D721Med (cell line): ENCODE data around the gene ALPL.
A peak's percentile ranks its signal among the peaks of the same experiment; 100 is the strongest.

Experiments used
- DNase-seq: peaks from one replicate; pipeline ENCODE4 v3.0.0; 2011; ENCODE audit warnings: low spot score; ENCODE audit not compliant: insufficient read length
- FAIRE-seq: peaks from 2 replicates; lab custom pipeline; 2011; peaks lifted over from hg19 to GRCh38; lab: Jason Lieb, UNC
- TF ChIP-seq, protein P1 (sequence below): IDR thresholded peaks from 2 replicates; pipeline ENCODE4 v1.5.1; 2012; ENCODE audit warnings: mild to moderate bottlenecking, control low read depth; ENCODE audit not compliant: insufficient read depth; ENCODE audit errors: missing control alignments

ALPL gene

GRCh38 chr1:21590934-21591333, 81.7 kb downstream of the ALPL start:
- no peak for DNase-seq
- no peak for FAIRE-seq
- TF ChIP-seq, protein P1, sequence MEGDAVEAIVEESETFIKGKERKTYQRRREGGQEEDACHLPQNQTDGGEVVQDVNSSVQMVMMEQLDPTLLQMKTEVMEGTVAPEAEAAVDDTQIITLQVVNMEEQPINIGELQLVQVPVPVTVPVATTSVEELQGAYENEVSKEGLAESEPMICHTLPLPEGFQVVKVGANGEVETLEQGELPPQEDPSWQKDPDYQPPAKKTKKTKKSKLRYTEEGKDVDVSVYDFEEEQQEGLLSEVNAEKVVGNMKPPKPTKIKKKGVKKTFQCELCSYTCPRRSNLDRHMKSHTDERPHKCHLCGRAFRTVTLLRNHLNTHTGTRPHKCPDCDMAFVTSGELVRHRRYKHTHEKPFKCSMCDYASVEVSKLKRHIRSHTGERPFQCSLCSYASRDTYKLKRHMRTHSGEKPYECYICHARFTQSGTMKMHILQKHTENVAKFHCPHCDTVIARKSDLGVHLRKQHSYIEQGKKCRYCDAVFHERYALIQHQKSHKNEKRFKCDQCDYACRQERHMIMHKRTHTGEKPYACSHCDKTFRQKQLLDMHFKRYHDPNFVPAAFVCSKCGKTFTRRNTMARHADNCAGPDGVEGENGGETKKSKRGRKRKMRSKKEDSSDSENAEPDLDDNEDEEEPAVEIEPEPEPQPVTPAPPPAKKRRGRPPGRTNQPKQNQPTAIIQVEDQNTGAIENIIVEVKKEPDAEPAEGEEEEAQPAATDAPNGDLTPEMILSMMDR = no peak

DNA sequence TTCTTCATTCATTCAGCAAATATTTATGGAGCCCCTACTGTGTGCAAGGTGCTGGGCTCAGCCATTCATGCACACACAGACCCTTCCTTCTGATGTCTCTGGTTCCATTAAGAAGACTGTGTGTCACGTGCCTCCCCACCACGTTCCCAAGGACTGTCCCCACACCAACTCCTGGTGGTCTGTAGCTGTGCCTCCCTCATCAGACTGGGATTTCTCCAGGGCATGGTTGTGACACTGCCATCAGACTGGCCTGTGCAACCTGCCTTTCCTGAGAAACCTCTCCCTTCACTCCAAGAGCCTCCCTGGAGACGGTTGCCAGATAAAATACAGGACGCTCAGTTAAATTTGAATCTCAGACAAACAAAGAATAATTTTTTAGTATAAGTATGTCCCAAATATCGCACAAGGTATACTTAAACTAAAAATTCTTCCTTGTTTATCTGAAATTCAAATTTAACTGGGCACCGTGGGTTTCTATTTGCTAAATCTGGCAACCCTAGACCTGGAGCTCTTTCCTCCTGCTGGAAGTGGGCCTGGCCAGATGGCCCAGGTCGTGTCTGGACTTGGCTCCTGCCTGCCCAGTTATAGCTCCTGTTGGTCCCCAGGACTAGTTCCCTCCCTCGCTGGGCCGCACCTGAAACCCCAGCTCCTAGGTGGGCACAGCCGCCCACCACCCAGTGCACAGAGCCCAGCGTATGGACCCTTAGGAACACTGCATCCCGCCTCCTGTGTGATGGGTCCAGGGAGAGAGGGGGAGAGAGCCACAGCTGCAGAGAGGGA, 83.1 kb downstream of the ALPL start:
- DNase-seq (no peak), FAIRE-seq (no peak)
- TF ChIP-seq, protein P1 = no peak

DNA sequence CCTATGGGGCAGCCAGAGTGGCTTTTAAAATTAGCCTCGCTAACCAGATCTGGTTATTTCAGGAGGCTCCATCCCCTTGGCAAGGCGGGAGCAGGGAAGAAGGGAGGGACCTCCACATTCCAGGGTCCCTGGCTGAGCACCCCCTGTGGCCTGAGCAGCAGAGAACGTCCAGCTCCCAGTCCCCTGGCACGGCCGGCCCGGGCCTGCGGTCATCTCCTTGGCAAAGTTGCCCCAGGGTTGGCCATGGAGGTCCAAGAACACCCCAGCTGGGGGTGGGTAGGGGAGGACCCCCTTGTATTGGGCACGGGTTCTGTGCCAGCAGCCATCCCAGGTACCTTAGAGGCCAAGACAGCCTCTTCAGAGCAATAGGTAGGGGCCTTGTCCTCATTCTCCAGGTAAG, 84.0 kb downstream of the ALPL start:
- TF ChIP-seq, protein P1 = no peak
- no peak for FAIRE-seq

GRCh38 chr1:21594501-21594900, 85.3 kb downstream of the ALPL start:
- TF ChIP-seq, protein P1 = no peak
- DNase-seq = no peak
- FAIRE-seq = no peak

More for the DNA sequence above, 84.0 kb downstream of the ALPL start:
- DNase-seq = no peak

DNA sequence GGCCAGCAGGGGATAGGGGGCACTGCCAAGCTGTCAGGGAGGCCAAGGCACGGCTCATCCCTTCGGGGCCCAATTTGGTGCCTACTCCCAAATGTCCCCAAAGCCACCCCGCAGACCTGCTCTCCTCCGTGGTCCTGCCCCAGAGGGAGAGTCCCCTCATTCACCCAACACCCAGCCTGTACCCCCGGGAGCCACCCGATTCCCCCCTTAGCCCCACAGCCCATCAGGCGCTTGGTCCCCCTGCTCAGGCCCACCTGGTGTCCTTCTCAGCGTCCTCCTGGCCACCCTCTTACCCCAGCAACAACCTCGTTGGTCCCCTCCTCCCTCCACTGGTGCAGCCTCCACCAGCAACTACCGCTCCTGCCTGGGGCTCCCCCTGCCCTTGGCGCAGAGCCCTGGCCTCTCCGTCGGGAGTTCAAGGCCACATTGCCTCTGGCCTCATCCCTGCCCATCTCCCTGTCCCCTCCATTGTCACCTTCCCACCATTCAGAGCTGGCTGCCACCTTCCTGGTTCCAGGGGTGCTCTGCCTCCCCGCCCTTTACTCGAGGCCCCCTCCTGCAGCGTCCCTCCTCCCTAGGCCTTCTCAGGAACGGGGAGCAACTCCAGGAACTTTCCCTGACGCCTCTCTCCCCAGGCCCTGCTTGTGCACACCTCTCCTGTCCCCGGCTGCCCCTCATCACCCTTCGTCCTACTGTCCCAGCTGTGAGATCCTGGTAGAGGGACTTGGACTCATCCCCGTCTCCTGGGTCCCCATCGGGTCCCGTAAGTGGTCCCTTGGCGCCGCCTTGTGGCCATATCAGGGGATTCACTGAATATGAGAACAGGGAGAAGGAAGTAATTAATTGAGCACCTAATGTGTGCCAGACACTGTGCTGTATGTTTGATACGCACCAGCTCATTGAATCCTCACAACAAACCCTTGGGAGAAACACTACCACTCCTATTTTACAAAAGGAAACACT, 86.0 kb downstream of the ALPL start:
- FAIRE-seq = no peak
- TF ChIP-seq, protein P1 = peak; percentile 82
- no peak for DNase-seq

DNA sequence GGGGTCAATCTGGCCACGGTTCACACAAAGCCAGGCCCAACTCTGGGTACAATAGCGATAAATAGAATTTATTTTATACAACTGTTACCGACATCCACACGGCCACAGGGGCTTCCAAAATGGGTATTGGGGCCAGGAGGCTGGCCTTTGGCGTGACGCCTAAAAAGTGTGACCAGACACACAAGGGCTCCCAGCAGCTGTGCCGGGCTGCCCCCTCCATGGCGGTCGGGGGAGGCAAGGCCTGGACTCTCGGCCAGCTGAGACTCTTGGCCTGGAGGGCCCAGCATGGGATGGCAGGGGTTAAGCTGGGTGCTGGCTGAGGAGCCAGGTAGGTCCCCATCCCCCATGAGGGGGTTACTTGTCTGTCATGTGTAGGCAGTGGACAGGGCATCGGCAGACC, 87.0 kb downstream of the ALPL start:
- FAIRE-seq = no peak
- TF ChIP-seq, protein P1 = no peak
- no peak for DNase-seq
